Measurements from ENCODE around the gene BPNT1.

BPNT1 gene

DNA sequence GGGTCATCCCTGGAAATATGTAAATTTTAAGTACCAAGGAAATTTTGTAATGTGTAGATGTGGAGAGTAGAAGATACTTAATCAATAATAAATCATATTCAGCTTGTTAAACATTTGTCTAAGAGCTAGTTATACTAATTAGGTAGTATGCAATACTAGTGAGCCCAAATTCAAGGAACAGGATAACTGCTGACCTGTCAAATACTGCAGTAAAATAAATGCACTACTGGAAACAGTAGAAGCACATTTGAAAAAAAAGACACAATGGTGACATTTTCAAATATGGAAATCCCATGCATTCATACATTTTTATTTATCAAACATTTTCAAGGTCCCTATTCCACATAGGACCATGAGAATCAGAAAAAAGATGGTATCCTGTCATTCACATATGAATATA lies 70.5 kb downstream of the BPNT1 start:
- DNase-seq (ENCODE audit: extremely low spot score, insufficient read length, low read depth) (no peak), FAIRE-seq (no peak)

DNA sequence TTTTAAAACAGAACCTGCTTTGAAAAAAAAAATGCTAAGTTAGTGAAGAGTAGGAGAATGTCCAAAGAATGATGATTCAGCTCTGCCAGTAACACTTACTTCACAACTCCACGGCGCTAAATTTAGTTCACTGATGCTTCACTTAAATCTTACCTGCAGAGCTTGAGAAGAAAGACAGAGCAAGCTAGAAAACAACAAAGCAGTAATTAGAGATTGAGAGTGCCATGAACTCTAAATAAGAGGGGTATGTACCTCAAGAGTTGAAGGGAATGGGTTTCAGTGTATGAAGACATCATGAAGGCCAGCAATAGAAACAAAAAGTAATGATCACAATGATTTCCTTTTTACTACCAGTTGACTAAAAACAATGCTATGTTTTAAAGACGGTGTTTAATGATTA lies 76.1 kb downstream of the BPNT1 start:
- FAIRE-seq (peak; percentile 64), DNase-seq (ENCODE audit: extremely low spot score, insufficient read length, low read depth) (peak; percentile 7)

DNA sequence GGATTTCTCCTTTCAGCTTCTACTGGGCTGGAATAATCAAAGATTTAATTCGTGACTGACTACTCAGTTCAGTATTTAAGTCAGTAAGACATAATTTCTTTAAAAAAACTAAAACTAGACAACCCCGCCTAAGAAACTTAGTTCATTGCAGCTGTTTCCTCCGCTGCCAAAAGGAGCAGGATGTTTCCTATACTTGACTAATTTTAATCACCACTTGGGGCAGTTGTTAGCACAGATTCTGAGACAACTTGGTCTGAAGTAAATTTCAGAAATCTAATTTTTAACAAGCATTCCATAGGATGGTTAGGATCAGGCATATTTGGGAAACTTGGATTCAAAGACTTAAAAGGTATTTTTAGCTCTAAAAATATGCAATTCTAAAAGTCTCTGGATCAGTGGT lies 77.3 kb downstream of the BPNT1 start:
- DNase-seq (ENCODE audit: extremely low spot score, insufficient read length, low read depth) (no peak), FAIRE-seq (no peak)

DNA sequence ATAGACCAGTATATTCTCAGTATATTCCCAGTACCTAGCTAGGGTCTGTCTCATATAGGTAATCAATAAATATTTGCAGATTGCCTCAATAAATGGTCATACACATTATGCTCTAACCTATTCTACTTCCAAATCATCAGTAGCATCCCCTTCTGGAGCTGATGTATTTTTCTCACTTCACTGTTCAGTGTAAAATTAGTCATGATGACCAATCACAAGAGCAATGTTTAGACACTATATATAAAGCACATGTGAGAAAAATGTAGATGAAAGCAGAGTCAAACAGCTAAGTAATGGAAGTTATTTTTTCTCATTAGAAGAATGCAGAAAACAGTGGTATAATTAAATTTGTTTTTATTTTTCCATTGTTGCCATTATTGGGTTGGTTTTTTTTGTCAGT lies 78.0 kb downstream of the BPNT1 start:
- no peak for FAIRE-seq
- no peak for DNase-seq (ENCODE audit: extremely low spot score, insufficient read length, low read depth)

Measured in GM18507 (cell line).